NCI-H1436 (cell line): Measurements from ENCODE around the gene DUS3L.
A peak's percentile ranks its signal among the peaks of the same experiment; 100 is the strongest.

Source experiments
- DNase-seq: peaks from one replicate; lab custom pipeline; 2025; lab: John Stamatoyannopoulos, UW

The DUS3L gene

GRCh38 chr19:5790559-5791520 is at the start of gene DUS3L:
Gene DUS3L, minus strand, starts transcription at chr19:5791163. Its CDS starts 22 bp downstream, at chr19:5791141.
- DNase-seq: peak; percentile 95

- DNase-seq: no peak
These were observed 48.4 kb upstream of the DUS3L start, which contains the start of gene FUT6 for GRCh38 chr19:5839065-5840017. Gene FUT6, minus strand, starts transcription at chr19:5839702. Its CDS starts 7,135 bp downstream, at chr19:5832567.

GRCh38 chr19:5838353-5839064 is 47.5 kb upstream of the DUS3L start:
- no peak for DNase-seq

GRCh38 chr19:5837761-5838352 is 46.9 kb upstream of the DUS3L start:
- DNase-seq: no peak

- DNase-seq: no peak
These were observed 41.7 kb upstream of the DUS3L start for GRCh38 chr19:5832527-5833216.

GRCh38 chr19:5832061-5832460 is 41.1 kb upstream of the DUS3L start:
- no peak for DNase-seq

- DNase-seq: no peak
These were observed 40.2 kb upstream of the DUS3L start for GRCh38 chr19:5831159-5831558.

- no peak for DNase-seq
These were observed 38.8 kb upstream of the DUS3L start for GRCh38 chr19:5829567-5830310.

GRCh38 chr19:5828661-5829566 is 38.0 kb upstream of the DUS3L start:
- peak; percentile 80 for DNase-seq

- peak; percentile 92 for DNase-seq
These were observed 37.1 kb upstream of the DUS3L start for GRCh38 chr19:5827891-5828660.

- DNase-seq: no peak
These were observed 36.5 kb upstream of the DUS3L start for GRCh38 chr19:5827342-5827890.

GRCh38 chr19:5826531-5827341 is 35.8 kb upstream of the DUS3L start:
- DNase-seq: peak; percentile 96

GRCh38 chr19:5825178-5825577 is 34.2 kb upstream of the DUS3L start:
- DNase-seq: no peak

- no peak for DNase-seq
These were observed 33.8 kb upstream of the DUS3L start for GRCh38 chr19:5824751-5825150.

- DNase-seq: no peak
These were observed 32.8 kb upstream of the DUS3L start for GRCh38 chr19:5823579-5824281.

GRCh38 chr19:5822181-5822844 is 31.4 kb upstream of the DUS3L start:
- DNase-seq: no peak
